Measurements from ENCODE around the gene CHST9.
"Not testable (repeated sequence)": the region's sequence is repeated elsewhere in the genome, so short reads cannot be mapped to it uniquely, and the experiment has no call there.

CHST9 gene

GRCh38 chr18:27171993-27172392 lies 13.1 kb downstream of the CHST9 start:
- no peak for DNase-seq

GRCh38 chr18:27165412-27165811 lies 19.7 kb downstream of the CHST9 start:
- no peak for DNase-seq

GRCh38 chr18:27164905-27165304 lies 20.2 kb downstream of the CHST9 start:
- DNase-seq, result no peak

GRCh38 chr18:27163197-27163716 lies 21.9 kb downstream of the CHST9 start:
- not testable (repeated sequence) for DNase-seq

DNA sequence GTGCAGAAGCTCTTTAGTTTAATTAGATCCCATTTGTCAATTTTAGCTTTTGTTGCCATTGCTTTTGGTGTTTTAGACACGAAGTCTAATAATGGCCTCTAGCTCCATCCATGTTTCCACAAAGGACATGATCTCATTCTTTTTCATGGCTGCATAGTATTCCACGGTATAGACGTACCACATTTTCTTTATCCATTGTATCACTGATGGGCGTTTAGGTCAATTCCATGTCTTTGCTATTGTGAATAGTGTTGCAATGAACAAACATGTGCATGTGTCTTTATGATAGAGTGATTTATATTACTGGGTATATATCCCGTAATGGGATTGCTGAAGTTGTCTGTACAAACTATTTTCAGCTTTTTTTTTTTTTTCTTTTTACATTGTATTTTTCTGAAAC lies 35.9 kb downstream of the CHST9 start:
- not testable (repeated sequence) for DNase-seq

DNA sequence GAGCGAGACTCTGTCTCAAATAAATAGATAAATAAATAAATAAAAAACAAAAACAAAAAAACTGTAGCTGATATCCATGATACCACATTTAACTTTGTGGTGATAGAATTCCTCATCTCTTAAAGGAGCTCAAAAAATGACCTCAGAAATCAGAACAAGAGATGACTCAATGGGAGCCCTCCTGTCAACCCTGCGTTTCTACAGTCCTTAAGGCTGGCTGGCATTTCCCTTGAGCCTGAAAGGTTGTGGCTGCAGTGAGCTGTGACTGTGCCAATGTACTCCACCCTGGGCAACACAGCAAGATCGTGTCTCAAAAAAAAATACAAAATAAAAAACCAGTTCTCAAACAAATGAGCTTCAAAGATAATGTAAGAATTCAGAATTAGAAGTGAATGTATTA lies 40.4 kb downstream of the CHST9 start:
- DNase-seq, result no peak

DNA sequence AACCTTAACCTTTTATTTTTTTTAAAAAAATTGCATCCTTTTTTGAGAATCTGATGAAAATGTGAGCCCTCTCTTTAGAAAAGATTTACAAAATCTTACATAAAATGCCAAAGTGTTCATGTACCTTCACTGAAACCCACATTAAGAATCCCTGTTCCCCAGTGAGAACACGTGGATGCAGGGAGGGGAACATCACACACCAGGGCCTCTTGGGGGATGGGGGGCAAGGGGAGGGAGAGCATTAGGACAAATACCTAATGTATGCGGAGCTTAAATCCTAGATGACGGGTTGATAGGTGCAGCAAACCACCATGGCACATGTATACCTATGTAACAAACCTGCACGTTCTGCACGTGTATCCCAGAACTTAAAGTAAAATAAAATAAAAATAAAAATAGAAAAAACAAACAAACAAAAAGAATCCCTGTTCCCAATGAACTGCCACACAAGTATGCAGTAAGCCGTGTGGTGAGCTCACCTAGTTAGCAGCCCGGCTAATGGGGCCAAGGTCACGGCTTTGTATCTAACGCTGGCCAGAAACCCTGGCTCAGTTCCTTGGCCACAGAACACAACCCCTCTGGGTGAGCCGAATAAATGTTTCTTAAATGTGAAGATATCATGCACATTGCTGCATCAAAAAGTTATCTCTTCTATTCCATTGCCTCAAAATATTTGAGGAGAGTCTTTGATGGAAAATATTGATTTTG lies 41.4 kb downstream of the CHST9 start:
- DNase-seq, result no peak

- no peak for DNase-seq
Measured at GRCh38 chr18:27142891-27143290, 42.2 kb downstream of the CHST9 start.

DNA sequence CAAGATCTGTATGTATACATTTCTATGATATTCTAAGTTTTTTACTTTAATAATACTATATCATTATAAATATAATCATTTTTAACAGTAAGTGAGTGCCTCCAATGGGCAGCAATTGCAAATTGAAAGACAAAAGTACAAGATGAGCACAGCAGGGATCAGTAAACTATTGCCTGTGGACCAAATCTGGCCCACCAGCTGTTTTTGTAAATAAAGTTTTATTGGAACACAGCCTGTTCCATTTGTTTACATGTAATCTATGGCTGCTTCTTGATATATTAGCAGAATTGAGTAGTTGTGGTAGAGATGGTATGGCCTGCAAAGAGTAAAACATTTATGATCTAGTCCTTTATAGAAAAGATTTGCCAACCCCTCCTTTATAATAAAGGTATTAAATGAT lies 43.2 kb downstream of the CHST9 start:
- DNase-seq, result no peak

DNA sequence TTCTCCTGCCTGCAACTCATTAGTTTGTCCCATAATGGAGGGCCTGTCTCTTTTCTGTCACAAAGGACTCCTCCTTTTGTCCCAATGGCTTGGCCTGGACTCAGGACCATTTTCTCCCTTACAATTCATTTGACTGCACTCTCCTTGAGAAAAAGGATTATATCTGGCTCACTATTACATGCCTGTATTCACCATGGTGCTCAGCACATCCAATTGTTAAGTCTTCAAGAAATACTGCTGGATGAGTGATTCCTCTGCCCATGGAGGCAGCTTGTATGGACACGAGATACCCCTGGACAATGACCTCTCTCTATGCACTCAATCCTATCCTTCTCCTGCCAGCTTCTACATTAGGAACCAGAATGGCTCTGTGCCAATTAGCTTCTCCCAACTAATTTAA lies 47.0 kb downstream of the CHST9 start:
- no peak for DNase-seq

DNA sequence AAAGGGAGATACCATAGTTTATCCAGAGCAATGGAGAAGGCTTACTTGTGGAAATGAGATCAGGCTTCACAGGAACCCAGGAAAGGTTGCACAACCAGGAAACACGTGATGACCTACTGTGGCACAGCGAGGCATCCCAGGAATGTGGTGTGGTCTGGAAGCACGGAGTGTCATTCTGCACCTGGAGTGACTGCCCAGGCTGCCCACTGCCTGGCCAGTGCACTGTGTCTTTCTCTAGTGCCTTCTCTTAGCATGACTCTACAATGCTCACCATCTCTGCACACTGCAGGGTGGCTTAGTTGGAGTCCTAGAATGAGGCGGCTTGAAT lies 48.9 kb downstream of the CHST9 start:
- no peak for DNase-seq

GRCh38 chr18:27135504-27136207 lies 49.5 kb downstream of the CHST9 start:
- DNase-seq, result no peak

GRCh38 chr18:27130065-27130630 lies 55.0 kb downstream of the CHST9 start:
- no peak for DNase-seq

- DNase-seq, result no peak
Measured at GRCh38 chr18:27124196-27124595, 60.9 kb downstream of the CHST9 start.

DNA sequence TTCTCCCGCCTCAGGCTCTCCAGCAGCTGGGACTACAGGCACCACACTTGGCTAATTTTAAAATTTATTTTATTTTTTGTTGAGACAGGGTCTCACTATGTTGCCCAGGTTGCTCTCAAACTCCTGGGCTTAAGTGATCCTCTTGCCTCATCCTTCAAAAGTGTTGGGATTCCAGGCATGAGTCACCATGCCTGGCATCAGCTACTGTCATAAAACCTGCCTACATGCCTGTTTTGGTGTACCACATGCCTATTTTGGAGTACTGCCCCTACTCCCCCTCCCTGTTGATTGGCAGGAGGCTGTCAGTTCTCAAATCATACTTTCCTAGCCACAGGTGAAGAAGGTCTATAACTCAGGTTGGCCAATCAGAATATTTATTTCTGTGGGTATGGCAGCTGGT lies 64.0 kb downstream of the CHST9 start:
- no peak for DNase-seq

DNA sequence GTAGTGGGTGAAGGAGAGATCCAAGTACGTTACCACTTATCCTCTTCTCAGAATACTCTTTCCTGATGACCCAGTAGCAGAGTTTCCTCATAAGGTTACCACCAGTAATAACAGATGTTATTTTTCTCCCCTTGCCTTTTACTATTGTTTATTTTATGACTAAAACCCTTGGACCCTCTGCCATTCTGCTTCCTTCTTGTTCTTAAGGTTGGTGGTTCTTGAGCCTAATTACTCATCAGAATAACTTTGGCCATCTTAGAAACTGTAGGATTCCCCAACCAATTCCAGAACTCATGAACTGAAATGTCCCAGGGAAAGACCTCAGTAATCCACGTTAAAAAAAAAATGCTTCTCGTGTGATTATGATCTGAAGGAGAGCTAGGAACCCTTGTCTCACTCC lies 64.9 kb downstream of the CHST9 start:
- DNase-seq, result no peak

DNA sequence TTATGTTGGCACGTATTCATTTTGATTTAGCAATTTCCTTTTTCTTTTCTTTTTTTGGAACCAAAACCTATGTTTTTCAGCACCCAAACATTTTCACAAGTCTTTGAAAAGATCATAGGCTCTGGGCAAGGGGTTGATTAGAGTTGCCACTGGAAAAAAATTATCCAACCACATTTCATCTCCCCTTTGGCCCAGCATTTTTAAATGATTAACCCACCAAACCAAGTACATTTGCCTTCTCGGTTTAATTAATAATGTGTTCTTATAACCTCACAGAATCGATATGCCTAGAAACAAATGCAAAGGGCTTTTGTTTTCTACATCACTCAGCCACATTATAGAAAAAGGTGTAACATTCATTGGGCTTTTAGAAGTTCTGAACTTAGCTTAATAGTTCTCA lies 66.1 kb downstream of the CHST9 start:
- DNase-seq, result no peak

DNA sequence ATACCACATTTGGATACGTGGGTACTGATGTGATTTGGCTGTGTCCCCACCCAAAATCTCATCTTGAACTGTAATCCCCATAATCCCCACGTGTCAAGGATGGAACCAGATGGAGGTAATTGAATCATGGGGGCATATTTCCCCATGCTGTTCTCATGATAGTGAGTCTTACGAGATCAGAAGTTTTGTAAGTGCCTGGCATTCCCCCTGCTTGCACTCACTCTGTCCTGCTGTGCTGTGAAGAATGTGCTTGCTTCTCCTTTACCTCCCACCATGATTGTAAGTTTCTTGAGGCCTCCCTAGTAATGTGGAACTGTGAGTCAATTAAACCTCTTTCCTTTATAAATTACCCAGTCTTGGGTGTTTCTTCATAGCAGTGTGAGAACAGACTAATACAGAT lies 70.3 kb downstream of the CHST9 start:
- DNase-seq, result no peak

DNA sequence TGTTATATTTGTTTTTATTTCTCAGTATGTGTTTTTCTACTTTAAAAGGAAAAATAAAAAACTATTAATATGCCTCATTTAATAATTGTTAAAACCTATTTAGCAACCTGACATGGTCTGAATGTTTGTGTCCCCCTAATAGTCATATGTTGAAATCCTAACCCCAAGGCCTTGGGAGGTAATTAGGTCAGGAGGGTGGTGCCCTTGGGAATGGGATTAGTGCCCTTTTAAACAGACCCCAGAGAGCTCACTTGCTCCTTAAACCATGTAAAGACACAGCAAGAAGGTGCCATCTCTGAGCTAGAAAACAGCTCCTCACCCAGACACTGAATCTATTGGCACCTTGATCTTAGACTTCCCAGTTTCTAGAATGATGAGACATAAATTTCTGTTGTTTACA lies 71.8 kb downstream of the CHST9 start:
- no peak for DNase-seq

GRCh38 chr18:27110319-27110718 lies 74.8 kb downstream of the CHST9 start:
- no peak for DNase-seq

DNA sequence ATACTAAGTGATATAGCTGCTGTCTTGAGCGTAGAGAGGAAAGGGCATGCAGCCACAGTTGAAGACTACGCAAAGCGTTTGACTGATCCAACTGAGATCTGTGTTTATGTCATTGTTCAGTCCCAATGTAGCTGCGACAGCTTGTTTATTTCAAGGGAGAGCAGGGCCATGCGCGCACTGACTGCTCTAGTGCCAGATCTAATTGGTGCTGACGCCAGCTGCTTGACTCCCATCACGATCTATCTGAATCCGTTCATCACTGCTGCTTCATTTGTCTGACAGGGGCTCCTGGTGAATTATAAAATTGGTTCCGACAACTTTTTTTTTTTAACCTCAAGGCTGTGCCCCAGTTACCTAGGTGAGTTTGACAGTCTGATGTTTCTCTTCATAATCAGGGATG lies 75.7 kb downstream of the CHST9 start:
- DNase-seq, result no peak

GRCh38 chr18:27108842-27109241 lies 76.3 kb downstream of the CHST9 start:
- DNase-seq, result no peak

- no peak for DNase-seq
Measured at GRCh38 chr18:27104743-27105142, 80.4 kb downstream of the CHST9 start.

- no peak for DNase-seq
Measured at GRCh38 chr18:27094621-27095020, 90.5 kb downstream of the CHST9 start.
